IPS DF 4.7 (cell line): ENCODE results near the gene SFRP4.
"Not testable (repeated sequence)": the region's sequence is repeated elsewhere in the genome, so short reads cannot be mapped to it uniquely, and the experiment has no call there.

ENCODE experiments used
- DNase-seq: peaks from one replicate; pipeline ENCODE4 v3.0.0-alpha.2; 2013; ENCODE audit warnings: low spot score; ENCODE audit errors: extremely low read depth

Gene SFRP4

GRCh38 chr7:37916673-37917660, at the start of gene SFRP4:
Gene SFRP4 (minus strand): TSS chr7:37916817. CDS start chr7:37916537, 280 bp downstream.
- no peak for DNase-seq

- DNase-seq, result no peak
Measured at GRCh38 chr7:37964196-37964595, 47.6 kb upstream of the SFRP4 start.

DNA sequence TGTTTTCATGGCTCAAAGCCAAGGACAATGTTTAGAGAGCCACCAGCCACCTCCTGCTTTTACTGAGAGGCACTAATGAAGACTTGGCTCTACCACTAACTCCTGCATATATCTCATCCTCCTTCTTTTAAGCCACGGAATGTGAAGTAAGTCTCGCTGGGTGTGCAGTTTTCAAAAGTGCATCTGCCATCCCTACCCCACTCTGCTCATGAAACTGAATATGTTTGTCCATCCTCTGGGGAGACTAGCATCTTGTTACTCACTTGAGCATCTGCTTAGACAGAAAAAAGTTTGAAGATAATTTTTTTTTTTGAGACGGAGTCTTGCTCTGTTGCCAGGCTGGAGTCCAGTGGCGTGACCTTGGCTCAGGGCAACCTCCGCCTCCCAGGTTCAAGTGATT, 44.6 kb upstream of the SFRP4 start:
- DNase-seq, result no peak

- no peak for DNase-seq
Measured at GRCh38 chr7:37960483-37960882, 43.9 kb upstream of the SFRP4 start.

DNA sequence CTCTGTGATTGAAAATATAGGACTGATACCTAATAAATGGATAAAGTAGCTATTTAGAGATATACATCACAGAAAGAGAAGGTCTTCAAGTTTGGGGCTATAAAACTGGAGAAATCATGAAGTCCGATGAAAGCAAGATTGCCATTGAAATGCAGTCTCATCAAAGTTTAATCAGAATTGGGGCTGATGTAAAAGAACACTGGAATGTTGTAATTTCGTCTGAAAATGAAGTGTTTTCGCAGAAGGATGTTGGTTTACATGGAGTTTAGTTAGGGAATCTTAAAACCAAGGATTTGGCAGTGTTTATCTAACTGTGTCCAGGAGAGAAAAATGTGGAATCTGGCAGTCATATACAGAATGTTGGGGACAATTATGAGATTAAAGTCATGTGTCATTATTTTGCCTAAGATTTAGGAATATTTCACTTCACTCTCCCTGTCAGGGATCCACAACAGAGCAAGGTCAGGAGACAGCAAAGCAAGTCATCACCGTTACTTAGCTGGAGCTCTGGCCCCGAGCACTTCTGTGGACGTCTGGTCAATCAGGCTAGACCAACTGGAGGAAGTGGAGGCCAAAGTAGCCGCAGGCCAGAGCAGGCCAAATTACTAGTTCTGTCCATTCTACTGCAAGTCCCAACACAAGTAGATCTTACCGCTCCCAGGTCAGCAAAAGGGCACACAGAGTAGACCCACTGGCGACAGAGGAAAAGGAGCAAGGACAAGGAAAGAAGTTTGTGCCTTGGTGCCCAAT, 40.8 kb upstream of the SFRP4 start:
- DNase-seq, result no peak

DNA sequence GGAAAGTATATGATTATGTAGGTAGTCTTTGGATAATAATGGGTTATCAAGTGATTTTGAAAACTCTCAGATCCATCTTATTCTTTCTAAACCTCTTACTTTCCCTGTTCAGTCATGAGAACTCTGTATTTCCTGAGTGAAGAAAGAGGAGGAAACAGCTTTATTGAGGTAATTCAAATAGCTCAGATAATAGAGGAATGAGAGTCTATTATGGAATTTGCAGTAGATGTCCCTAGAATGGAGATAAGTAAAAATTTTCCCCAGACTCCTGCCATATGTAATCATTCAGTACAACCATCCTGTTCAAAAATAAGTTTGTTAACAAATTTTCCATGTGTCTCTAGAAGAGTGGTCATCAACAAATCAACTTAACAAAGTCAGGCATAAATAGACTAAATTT, 40.2 kb upstream of the SFRP4 start:
- no peak for DNase-seq

DNA sequence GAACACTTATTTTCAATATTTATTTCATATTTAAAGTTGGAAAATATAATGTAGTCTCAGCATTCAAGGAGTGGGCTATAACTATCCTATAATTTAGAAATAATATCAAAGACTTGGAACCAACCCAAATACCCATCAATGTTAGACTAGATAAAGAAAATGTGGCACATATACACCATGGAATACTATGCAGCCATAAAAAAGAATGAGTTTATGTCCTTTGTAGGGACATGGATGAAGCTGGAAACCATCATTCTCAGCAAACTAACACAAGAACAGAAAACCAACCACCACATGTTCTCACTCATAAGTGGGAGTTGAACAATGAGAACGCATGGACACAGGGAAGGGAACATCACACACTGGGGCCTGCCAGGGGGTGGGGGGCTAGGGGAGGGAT, 37.6 kb upstream of the SFRP4 start:
- not testable (repeated sequence) for DNase-seq

DNA sequence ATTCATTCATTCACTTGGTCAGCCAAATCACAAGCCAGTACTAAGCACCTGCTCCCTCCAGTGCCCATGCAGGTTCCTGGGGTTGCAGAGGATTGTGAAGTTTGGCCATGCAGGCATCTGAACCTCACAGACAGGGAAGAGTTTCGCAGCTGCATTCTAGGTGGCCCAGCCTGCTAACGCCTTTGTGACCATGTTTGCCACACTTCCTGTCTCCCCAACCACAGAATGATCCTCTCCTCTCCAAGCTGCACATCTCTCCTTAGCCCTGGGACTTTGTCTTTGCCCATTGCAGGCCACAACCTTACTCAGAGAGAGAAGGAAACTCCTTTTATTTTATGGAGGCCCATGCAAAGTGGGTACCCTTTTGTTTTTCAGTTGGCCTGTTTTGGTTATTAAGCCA, 35.6 kb upstream of the SFRP4 start:
- DNase-seq, result no peak

DNA sequence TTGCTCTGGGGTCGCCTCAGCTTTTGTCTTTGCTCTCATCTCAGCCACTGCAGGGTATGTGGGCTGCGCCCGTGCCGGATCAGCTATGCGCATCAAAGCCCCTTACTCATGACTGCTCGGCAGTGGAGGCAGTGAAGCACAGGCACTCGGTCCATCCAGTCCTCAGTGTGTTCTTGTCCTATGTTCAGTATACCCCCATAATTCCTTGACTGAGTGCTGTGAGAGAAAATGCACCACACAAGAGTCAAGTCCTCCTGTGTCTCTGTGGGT, 31.3 kb upstream of the SFRP4 start:
- no peak for DNase-seq

GRCh38 chr7:37947138-37947940, 30.7 kb upstream of the SFRP4 start:
- DNase-seq, result no peak

GRCh38 chr7:37945336-37945735, 28.7 kb upstream of the SFRP4 start:
- no peak for DNase-seq

DNA sequence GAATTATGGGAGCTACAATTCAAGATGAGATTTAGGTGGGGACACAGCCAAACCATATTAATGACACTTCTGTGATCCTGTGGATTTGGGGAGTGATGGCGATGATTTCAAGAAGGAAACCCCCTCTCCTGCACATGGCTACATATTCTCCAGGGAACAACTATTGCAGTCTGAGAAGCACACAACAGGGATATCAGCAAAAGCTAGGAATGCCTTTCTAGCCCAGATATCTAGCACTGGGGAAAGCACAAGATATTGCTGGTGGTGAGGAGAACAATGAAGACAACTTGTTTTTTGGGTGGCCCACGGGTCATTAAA, 28.1 kb upstream of the SFRP4 start:
- DNase-seq, result no peak

DNA sequence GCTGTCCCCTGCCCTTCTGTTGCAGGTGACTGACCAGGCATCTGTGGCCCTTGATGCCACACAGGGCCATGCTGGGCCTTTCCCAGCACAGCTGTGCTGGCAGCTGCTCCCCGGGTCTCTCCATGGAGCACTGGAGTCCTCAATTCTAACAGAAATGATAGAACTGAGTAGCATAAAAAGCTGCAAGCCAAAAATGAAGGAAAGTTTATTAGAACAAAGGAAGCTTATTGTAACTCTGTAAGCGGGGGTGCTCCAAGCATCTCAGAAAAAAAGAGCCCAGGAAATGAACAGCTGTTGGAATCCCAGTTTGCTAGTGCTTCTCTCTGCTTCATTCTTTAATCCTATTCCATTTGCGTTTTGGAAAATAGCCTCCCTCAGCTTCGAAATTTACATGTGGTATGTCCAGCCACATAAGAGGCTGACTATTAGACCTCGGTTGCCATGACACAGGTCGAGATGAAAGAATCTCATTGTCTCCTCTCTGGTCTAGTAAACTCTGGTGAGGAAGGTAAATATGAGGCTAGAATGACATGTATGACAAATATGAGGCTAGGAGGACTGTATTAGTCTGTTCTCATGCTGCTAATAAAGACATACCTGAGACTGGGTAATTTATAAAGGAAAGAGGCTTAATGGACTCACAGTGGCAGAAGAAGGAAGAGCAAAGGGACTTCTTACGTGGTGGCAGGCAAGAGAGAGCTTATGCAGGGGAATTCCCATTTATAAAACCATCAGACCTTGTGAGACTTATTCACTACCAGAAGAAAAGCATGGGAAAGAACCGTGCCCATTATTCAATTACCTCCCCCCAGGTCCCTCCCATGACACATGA, 27.5 kb upstream of the SFRP4 start:
- DNase-seq, result no peak

- DNase-seq, result no peak
Measured at GRCh38 chr7:37942934-37943610, 26.5 kb upstream of the SFRP4 start.

GRCh38 chr7:37933018-37933566, 16.5 kb upstream of the SFRP4 start:
- DNase-seq, result no peak

DNA sequence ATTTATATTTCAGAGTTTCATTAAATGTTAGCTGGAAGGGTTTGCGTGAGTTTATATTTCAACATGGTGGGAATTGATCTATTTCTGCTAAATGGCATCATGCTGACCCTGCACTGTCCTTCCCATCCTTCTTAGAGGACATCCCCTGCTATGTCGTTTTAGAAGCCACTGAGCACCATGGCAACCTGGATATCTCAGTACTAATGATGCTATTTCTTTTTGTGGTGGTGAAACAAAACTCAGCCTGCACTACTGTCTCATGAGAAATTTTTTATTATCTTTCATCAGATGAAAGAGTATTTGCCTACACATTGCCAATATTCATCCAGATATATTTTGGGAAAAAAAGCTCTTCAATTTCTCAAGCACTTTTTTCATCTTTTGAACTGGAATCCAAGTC, 15.9 kb upstream of the SFRP4 start:
- DNase-seq, result no peak

- no peak for DNase-seq
Measured at GRCh38 chr7:37930226-37930948, 13.8 kb upstream of the SFRP4 start.

GRCh38 chr7:37928878-37929277, 12.3 kb upstream of the SFRP4 start:
- DNase-seq, result no peak

DNA sequence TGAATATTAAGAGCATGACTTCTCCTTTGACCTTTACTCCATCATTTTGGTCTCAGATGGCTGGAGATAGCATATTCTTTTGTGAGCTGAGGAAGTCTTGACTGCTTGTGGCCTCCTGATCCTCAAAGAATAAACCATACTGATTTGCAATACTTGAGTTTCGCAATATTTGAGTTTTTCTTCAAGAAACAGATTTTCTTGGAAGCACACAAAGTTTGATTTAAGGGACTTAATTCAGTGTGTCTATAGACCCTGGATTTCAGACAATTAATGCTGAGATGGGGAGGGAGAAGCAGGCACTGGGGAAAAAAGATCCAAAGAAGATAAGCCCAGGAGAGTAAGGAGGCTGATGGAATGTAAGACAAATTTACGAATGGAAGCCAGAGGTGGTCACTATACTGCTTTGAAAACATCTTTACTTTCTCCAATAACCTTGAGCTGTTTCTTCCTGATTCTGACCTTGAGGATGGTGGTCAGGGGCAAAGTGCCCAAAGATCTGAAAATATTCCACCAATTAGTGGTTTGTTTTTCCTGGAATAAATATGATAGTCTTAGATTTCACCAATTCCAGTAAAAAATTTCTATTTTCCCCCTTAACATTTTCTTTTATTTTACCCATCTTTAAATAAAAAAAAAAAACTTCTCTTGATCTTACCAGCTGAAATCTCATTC, 11.3 kb upstream of the SFRP4 start:
- DNase-seq, result no peak
